Activated CD8-positive, alpha-beta memory T cell treated with anti-CD3 and anti-CD28 coated beads for 1 hour (primary cell): ENCODE measurements around the gene ATAD3C.
"Not testable (repeated sequence)": the region's sequence is repeated elsewhere in the genome, so short reads cannot be mapped to it uniquely, and the experiment has no call there.

Experiments used
- DNase-seq, 2 donors: peaks; one replicate each; pipeline ENCODE4 v3.0.0-alpha.2; 2020; ENCODE audit warnings: low read depth in 1 of 2; ENCODE audit errors: extremely low read depth in 1 of 2

ATAD3C gene

DNA sequence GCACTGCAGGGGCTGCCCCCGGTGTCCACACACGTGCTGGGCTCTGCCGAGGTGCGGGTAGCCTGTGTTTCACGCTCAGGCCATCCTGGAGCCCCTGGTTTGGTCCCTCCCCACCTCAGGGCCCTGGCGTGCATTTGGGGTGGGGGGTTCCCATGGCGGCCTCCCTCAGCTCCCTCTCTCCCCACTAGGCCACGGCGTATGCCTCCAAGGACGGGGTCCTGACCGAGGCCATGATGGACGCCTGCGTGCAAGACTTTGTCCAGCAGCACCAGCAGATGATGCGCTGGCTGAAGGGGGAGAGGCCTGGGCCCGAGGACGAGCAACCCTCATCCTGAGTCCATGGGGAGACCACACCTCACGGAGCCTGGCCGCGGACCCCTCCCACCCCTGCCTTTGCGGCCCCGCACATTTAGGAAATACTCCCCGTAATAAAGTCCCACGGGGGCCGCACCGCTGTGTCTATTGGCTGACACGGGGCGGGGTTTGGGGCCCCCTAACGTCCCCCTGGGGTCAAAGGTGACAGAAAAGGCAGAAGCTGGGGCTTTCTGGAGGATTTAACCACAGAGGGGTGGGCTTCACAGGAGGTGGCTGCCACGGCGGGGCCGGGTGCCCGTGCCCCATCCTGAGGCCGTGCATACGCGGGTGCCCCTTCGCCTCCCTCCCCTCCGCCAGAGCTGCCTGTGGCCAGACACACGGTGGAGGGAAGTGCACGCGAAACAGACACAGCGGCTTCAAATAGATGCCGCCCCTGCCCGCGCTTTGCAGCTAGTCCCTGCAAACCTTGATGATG is 18.9 kb downstream of the ATAD3C start:
- not testable (repeated sequence) for DNase-seq

DNA sequence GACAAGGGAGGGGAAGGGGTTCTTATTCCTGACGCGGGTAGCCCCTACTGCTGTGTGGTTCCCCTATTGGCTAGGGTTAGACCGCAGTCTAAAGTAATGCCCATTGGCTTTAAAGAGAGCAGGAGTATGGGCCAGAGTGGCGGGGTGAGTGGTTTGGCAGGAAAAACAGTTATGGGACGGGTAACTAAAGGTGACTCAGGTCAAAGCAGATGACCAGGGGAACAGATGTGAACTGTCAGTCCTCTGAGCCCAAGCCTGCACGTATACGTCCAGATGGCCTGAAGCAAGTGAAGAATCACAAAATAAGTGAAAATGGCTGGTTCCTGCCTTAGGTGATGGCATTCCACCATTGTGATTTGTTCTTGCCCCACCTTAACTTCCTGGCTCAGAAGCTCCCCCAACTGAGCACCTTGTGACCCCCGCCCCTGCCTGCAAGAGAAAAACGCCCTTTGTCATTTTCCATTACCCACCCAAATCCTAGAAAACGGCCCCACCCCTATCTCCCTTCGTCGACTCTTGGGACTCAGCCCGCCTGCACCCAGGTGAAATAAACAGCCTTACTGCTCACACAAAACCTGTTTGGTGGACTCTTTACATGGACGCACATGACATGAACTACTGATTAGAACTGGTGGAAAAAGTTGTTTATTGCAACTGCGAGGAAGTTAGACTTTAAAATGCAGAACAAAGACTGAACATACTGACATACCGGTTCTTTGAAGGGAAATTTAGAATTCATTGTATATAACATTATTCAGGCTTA is 21.3 kb downstream of the ATAD3C start:
- DNase-seq, result no peak

GRCh38 chr1:1471389-1472052 is 22.0 kb downstream of the ATAD3C start, which contains the start of gene ATAD3B:
Gene ATAD3B (plus strand): TSS chr1:1471765. CDS start chr1:1471885, 120 bp downstream.
- peak; percentile 78 to 84 for DNase-seq

DNA sequence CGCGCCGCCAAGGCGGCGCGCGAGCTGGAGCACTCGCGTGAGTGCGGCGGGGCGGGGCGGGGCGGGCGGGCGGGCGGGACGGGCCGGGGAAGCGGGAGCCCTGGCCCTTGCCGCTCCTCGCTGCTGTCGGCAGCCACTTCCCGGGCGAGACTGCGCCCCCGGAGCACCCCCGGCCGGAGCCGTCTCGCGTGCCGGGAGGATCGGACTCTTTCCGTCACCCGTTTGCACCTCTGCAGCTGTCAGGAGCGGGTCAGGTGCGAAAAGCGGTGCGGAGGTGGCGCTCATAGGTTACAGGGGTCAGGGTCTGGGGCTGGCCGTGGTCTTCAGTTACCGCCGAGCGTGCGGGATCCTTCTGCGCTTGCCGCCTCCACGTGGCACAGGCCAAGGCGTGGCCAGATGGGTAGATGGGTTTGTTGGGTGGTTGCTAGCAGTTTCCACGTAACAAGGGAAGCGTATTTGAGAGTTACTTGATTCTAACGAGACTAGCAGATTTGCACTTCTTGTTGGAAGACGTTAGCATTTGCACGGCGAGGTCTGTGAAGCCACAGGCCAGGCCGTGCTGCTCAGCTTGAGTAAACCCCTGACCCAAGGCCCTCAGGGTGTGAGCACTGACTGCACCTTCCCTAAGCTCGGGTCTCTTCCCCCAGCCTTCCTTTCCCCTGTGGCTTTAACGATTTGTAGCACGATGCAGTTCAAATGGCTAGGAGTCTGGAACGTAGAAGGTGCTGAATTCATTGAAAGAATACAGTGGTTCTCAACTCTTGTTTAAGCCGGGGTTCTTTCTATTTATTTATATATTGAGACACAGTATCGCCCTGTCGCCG is 22.8 kb downstream of the ATAD3C start:
- not testable (repeated sequence) for DNase-seq

DNA sequence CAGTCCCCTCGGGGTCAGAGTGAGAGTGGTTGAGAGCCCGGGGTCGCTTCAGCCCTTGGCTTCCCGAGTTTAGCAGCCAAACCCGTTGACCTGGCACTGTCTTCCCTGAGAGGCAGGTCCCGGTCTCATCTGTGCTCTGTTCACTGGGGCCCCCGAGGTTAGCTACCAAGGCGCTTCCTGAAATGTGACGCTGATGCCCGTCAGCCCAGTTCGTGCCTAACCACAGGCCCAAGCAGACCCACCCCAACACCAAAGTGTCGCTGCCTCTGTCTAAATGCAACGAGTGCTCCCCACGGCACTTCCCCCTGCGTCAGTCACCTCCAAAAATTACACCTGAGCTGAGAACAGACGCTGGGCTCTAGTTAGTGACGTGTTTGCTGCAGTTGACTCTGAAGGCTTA is 26.5 kb downstream of the ATAD3C start:
- not testable (repeated sequence) for DNase-seq

DNA sequence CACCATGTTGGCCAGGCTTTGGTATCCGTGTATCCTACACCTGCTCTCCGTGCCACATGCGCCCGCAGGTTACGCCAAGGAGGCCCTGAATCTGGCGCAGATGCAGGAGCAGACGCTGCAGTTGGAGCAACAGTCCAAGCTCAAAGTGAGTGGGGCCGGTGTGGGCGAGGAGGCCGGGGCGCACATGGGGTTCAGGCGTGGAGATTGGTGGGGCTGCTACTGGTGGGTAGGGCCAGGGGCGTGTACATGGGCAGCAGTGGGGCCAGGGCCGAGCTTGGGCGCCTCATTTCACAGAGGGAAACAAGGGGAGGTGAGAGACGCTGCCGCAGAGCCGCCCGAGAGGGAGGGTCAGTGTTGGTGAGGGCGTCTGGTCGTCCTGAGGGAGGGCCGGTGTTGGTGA is 27.7 kb downstream of the ATAD3C start:
- no peak for DNase-seq

- DNase-seq, result no peak
These were observed 30.3 kb downstream of the ATAD3C start for GRCh38 chr1:1479547-1480487.

- not testable (repeated sequence) for DNase-seq
These were observed 31.0 kb downstream of the ATAD3C start for GRCh38 chr1:1480488-1480867.

- DNase-seq, result not testable (repeated sequence)
These were observed 32.3 kb downstream of the ATAD3C start for GRCh38 chr1:1481811-1482210.

DNA sequence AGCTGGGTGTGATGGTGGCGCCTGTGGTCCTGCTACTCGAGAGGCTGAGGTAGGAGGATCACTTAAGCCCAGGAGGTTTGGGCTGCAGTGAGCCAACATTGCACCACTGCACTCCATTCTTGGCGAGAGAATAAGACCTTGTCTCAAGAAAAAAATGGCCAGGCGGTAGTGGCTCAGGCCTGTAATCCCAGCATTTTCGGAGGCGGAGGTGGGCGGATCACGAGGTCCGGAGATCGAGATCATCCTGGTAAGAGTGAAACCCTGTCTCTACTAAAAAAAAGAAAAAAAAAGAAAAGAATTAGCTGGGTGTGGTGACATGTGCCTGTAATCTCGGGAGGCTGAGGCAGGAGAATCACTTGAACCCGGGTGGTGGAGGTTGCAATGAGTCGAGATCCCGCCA is 33.4 kb downstream of the ATAD3C start:
- DNase-seq, result no peak

GRCh38 chr1:1483714-1484113 is 34.2 kb downstream of the ATAD3C start:
- DNase-seq, result no peak

- not testable (repeated sequence) for DNase-seq
These were observed 35.7 kb downstream of the ATAD3C start for GRCh38 chr1:1484976-1485750.

GRCh38 chr1:1485755-1486317 is 36.3 kb downstream of the ATAD3C start:
- not testable (repeated sequence) for DNase-seq

DNA sequence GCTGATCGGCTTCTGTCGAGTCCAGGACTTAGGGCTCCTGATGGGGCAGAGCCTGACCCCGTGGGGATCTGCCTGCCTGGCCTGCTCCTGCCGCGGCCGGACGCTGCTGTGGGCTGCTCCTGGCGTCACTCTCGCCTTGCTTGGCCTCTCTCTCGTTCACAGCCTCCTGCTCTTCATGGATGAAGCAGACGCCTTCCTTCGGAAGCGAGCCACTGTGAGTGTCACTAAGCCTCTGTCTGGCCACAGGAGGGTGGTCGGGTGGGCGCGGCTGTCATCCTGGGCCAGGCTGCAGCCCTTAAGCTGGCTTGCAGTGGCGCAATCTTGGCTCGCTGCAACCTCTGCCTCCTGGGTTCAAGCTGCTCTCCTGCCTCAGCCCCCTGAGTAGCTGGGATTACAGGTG is 38.2 kb downstream of the ATAD3C start:
- no peak for DNase-seq

- no peak for DNase-seq
These were observed 39.7 kb downstream of the ATAD3C start for GRCh38 chr1:1489231-1489630.

DNA sequence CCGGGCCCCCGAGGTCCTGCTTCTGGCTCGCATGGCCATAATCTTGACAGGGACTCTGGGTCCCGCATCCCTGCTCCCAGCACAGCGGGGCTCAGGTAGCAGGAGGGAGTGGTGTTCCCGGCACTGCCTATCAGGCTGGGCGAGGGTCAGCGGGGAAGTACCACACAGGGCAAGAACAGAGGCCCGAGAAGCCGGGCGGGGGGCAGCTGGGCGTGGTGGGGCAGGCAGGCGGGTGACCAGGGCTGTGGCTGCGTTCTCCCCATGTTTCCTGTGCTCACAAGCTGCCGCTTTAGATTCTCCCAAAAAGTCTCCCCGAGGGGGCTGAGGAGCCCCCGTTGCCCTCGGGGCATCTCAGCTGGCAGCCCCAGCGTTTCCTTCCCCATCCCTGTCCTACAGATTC is 40.4 kb downstream of the ATAD3C start:
- no peak for DNase-seq

DNA sequence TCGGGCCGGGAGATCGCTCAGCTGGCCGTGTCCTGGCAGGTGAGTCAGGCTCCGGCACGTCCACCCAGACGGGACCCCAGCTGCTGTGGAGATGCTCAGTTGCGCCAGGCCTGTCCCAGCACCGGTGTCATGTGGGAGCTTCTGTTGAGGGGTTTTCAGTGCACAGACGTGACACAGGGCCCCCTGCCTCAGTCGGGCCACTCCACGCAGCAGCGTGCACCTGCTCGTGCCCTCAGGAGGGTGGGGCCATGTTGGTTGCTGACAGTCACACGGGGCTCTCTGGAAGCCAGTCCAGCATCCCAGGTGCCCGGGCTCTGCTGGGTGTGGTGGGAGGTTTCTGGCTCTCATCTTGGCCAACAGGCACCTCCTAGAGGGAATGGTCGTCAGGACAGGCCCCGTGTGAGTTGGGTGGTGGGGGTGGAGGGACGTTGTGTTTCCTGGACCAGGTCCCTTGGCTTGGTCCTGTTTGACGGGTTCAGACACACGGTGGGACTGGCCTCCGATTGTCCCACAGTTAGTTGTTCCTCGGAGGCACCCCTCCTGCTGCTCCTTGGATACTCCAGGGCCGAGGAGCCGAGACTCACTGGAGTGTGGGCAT is 41.2 kb downstream of the ATAD3C start:
- DNase-seq, result no peak

DNA sequence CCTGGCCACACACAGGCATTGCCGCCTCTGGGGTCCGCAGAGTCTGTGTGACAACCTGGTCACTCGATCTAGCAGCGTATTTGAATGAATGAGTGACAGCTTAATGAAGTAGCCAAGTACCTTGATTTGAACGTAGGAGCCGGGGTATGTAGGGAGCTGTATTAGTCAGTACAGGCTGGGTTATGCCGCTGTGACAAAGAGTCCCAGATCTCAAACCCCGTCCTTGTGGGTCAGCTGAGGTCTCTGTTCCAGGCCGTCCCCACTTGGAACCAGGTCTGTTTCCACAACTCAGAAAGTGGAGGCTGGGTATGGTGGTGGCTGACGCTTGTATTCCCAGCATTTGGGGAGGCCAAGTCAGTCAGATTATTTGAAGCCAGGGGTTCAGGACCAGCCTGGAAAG is 42.1 kb downstream of the ATAD3C start:
- DNase-seq, result no peak
